HUES64 (cell line): ENCODE measurements around the gene PLEKHJ1.
A peak's percentile ranks its signal among the peaks of the same experiment; 100 is the strongest.

Experiments used
- H3K27ac ChIP-seq: 2 replicates; pipeline ENCODE4 v1.7.0; 2013; ENCODE audit warnings: low read depth, low read length, inconsistent platforms
- H3K27me3 ChIP-seq: 2 replicates; pipeline ENCODE4 v1.6.1; 2013; ENCODE audit warnings: mild to moderate bottlenecking, low read length; ENCODE audit not compliant: insufficient read depth
- H3K36me3 ChIP-seq: 2 replicates; pipeline ENCODE4 v1.6.1; 2013; ENCODE audit warnings: mild to moderate bottlenecking, low read length; ENCODE audit not compliant: insufficient read depth
- H3K4me1 ChIP-seq: 2 replicates; pipeline ENCODE4 v1.6.1; 2013; ENCODE audit warnings: mild to moderate bottlenecking, low read length, moderate library complexity; ENCODE audit not compliant: insufficient read depth
- H3K4me3 ChIP-seq: 2 replicates; pipeline ENCODE4 v1.5.1; 2013; ENCODE audit warnings: mild to moderate bottlenecking, low read length, moderate library complexity
- H3K9ac ChIP-seq: 2 replicates; pipeline ENCODE4 v1.6.1; 2013; ENCODE audit warnings: mild to moderate bottlenecking, low read depth, low read length
- H3K9me3 ChIP-seq: 2 replicates; pipeline ENCODE4 v1.6.1; 2013; ENCODE audit warnings: low read depth, low read length; ENCODE audit not compliant: insufficient read depth
- WGBS: fragments of 150-250, 120-280 bp; methylation state at CpG from one replicate; pipeline ENCODE4 v1.1.7; 2013; ENCODE audit warnings: missing lambda C conversion rate; 5-methylcytosine and 5-hydroxymethylcytosine counted together

PLEKHJ1 gene

GRCh38 chr19:2187159-2187558, 49.0 kb downstream of the PLEKHJ1 start:
- Histone ChIP-seq H3K9me3 (no peaks in the 10 kb centered on the region), H3K9ac (no peak overlapping the region), H3K4me3 (no peak overlapping the region), H3K4me1 (no peaks in the 10 kb centered on the region), H3K27ac (no peak overlapping the region), H3K27me3 (no peaks in the 10 kb centered on the region), H3K36me3 (peaks cover 41% of the 10 kb centered on the region)
- 96% methylated on average over 13 of the region's 13 CpGs for WGBS

GRCh38 chr19:2186071-2186846, 49.9 kb downstream of the PLEKHJ1 start:
- Histone ChIP-seq H3K27me3 (no peaks in the 10 kb centered on the region), H3K4me3 (no peak overlapping the region), H3K36me3 (peaks cover 32% of the 10 kb centered on the region), H3K27ac (0 out of 2 replicates have a peak overlapping the region, but pooled peaks have one; percentile 21), H3K9ac (no peak overlapping the region), H3K9me3 (no peaks in the 10 kb centered on the region), H3K4me1 (no peaks in the 10 kb centered on the region)
- 84% methylated on average over 28 of the region's 28 CpGs for WGBS

DNA sequence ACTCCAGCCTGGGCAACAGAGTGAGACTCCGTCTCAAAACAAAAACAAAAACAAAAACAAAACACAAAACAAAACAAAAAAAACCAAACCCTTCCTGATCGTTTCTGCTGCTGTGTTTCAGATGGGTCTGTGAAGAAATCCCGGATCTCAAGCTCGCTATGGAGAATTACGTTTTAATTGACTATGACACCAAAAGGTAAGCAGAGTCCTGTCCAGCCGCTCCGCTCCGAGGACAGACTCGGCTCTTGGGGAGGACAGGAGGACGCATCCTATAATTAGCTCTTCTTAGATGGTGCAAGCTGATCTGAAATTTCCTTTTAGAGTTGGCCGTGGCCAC, 50.4 kb downstream of the PLEKHJ1 start:
- H3K9ac ChIP-seq, result no peak overlapping the region
- no peak overlapping the region for H3K4me3 ChIP-seq
- no peaks in the 10 kb centered on the region for H3K9me3 ChIP-seq
- 95% methylated on average over 11 of the region's 11 CpGs for WGBS
- H3K36me3 ChIP-seq, result peaks cover 33% of the 10 kb centered on the region
- no peaks in the 10 kb centered on the region for H3K27me3 ChIP-seq
- no peak overlapping the region for H3K27ac ChIP-seq
- no peaks in the 10 kb centered on the region for H3K4me1 ChIP-seq

DNA sequence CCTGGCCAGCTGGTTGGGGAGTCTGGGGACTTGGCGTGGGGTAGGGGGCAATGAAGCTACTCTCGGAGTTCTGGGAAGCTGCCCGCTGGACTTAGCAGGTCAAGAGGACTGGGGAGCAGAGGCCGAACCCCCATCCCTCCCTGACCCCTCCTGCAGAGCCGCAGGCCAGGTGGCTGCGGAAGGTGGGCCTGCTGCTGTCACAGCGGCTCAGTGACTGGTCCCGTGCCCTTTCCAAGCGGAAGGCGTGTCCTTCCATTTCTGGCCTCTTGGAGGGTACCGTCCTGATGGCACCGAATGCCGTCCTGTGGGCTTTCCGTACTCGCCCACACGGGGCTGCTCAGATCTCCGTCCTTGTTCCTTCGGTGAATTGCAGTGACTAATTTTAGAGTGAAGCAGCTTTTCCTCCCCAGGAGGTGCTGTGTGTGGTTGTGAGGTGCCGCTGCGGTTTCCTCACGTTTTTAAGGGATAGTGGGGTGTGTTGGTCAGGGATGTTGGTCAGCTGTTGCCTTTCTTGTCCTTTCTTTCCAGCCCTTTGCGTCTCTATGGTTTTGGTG, 51.6 kb downstream of the PLEKHJ1 start:
- no peak overlapping the region for H3K27ac ChIP-seq

More for the DNA sequence above, 51.6 kb downstream of the PLEKHJ1 start:
- 94% methylated on average over 22 of the region's 22 CpGs for WGBS
- no peaks in the 10 kb centered on the region for H3K27me3 ChIP-seq
- no peak overlapping the region for H3K9ac ChIP-seq
- no peak overlapping the region for H3K4me3 ChIP-seq
- peaks cover 34% of the 10 kb centered on the region for H3K36me3 ChIP-seq
- H3K9me3 ChIP-seq, result no peaks in the 10 kb centered on the region
- no peaks in the 10 kb centered on the region for H3K4me1 ChIP-seq
